MV-4-11 (cell line): ENCODE measurements around the gene NDUFV2.
"Not testable (repeated sequence)": the region's sequence is repeated elsewhere in the genome, so short reads cannot be mapped to it uniquely, and the experiment has no call there.

Source experiments
- DNase-seq: peaks from one replicate; lab custom pipeline; 2025; lab: John Stamatoyannopoulos, UW

The NDUFV2 gene

GRCh38 chr18:9102508-9103375, at the start of gene NDUFV2:
Gene NDUFV2 (plus strand): TSS chr18:9102699. CDS start chr18:9102744, 45 bp downstream.
- peak; percentile 90 for DNase-seq

GRCh38 chr18:9053814-9054213, 48.7 kb upstream of the NDUFV2 start:
- no peak for DNase-seq

GRCh38 chr18:9055185-9055584, 47.3 kb upstream of the NDUFV2 start:
- DNase-seq, result peak; percentile 67

- no peak for DNase-seq
These were observed 46.9 kb upstream of the NDUFV2 start for GRCh38 chr18:9055626-9056025.

GRCh38 chr18:9057646-9058045, 44.9 kb upstream of the NDUFV2 start:
- no peak for DNase-seq

- no peak for DNase-seq
These were observed 44.1 kb upstream of the NDUFV2 start for GRCh38 chr18:9058406-9058805.

- DNase-seq, result peak; percentile 88
These were observed 40.1 kb upstream of the NDUFV2 start for GRCh38 chr18:9062418-9062751.

GRCh38 chr18:9065864-9066263, 36.6 kb upstream of the NDUFV2 start:
- no peak for DNase-seq

- DNase-seq, result no peak
These were observed 36.1 kb upstream of the NDUFV2 start for GRCh38 chr18:9066358-9066757.

- no peak for DNase-seq
These were observed 35.6 kb upstream of the NDUFV2 start for GRCh38 chr18:9066817-9067306.

GRCh38 chr18:9067823-9068222, 34.7 kb upstream of the NDUFV2 start:
- no peak for DNase-seq

GRCh38 chr18:9068346-9068745, 34.2 kb upstream of the NDUFV2 start:
- no peak for DNase-seq

GRCh38 chr18:9069601-9070000, 32.9 kb upstream of the NDUFV2 start:
- DNase-seq, result peak; percentile 93

GRCh38 chr18:9070212-9070611, 32.3 kb upstream of the NDUFV2 start:
- DNase-seq, result no peak

GRCh38 chr18:9079818-9080528, 22.5 kb upstream of the NDUFV2 start:
- no peak for DNase-seq

GRCh38 chr18:9081940-9082339, 20.6 kb upstream of the NDUFV2 start:
- peak; percentile 29 for DNase-seq

- DNase-seq, result peak; percentile 39
These were observed 19.6 kb upstream of the NDUFV2 start for GRCh38 chr18:9082711-9083510.

GRCh38 chr18:9086015-9086414, 16.5 kb upstream of the NDUFV2 start:
- DNase-seq, result no peak

- no peak for DNase-seq
These were observed 15.9 kb upstream of the NDUFV2 start for GRCh38 chr18:9086624-9087023.

GRCh38 chr18:9087144-9087543, 15.4 kb upstream of the NDUFV2 start:
- no peak for DNase-seq

GRCh38 chr18:9088252-9088651, 14.2 kb upstream of the NDUFV2 start:
- DNase-seq, result no peak

- not testable (repeated sequence) for DNase-seq
These were observed 13.8 kb upstream of the NDUFV2 start for GRCh38 chr18:9088727-9089126.
